H9 (cell line): ENCODE results near the gene MED13L. TPM values are rescaled to one million over a fixed set of nuclear protein-coding genes. Genes with fewer than 3 reads are reported as not detected.

Experiments
- DNase-seq: peaks from one replicate; pipeline ENCODE4 v3.0.0-alpha.2; 2017
- H2AFZ ChIP-seq: one replicate; pipeline ENCODE4 v1.6.1; 2013; ENCODE audit warnings: mild to moderate bottlenecking, low read length, control low read depth, moderate library complexity
- H2AK5ac ChIP-seq: 2 replicates; pipeline ENCODE4 v1.6.1; 2013; ENCODE audit warnings: low read length, control low read depth, mixed read lengths; ENCODE audit not compliant: insufficient read length
- H2BK120ac ChIP-seq: one replicate; pipeline ENCODE4 v1.6.1; 2013; ENCODE audit warnings: low read depth, mild to moderate bottlenecking, low read length, control low read depth, inconsistent platforms; ENCODE audit not compliant: poor library complexity, severe bottlenecking
- H2BK12ac ChIP-seq: 2 replicates; pipeline ENCODE4 v1.6.1; 2013; ENCODE audit warnings: low read length, control low read depth, mixed read lengths, low read depth; ENCODE audit not compliant: insufficient read length
- H2BK15ac ChIP-seq: 2 replicates; pipeline ENCODE4 v1.6.1; 2013; ENCODE audit warnings: low read depth, low read length, control low read depth
- H2BK20ac ChIP-seq: one replicate; pipeline ENCODE4 v1.6.1; 2013; ENCODE audit warnings: low read depth, mild to moderate bottlenecking, low read length, control low read depth, inconsistent platforms; ENCODE audit not compliant: poor library complexity, severe bottlenecking
- H2BK5ac ChIP-seq: 2 replicates; pipeline ENCODE4 v1.6.1; 2013; ENCODE audit warnings: low read length, control low read depth, mixed read lengths; ENCODE audit not compliant: insufficient read length
- H3K14ac ChIP-seq: 2 replicates; pipeline ENCODE4 v1.6.1; 2013; ENCODE audit warnings: low read length, control low read depth; ENCODE audit not compliant: insufficient read depth
- H3K18ac ChIP-seq: 2 replicates; pipeline ENCODE4 v1.6.1; 2013; ENCODE audit warnings: low read depth, mild to moderate bottlenecking, mixed read lengths, low read length, control low read depth; ENCODE audit not compliant: insufficient read length
- H3K23ac ChIP-seq: 2 replicates; pipeline ENCODE4 v1.6.1; 2013; ENCODE audit warnings: low read length, control low read depth, mixed read lengths, low read depth; ENCODE audit not compliant: insufficient read length
- H3K23me2 ChIP-seq: 2 replicates; pipeline ENCODE4 v1.6.1; 2013; ENCODE audit warnings: low read depth, mild to moderate bottlenecking, mixed read lengths, low read length, control low read depth; ENCODE audit not compliant: insufficient read length, poor library complexity, severe bottlenecking
- H3K27ac ChIP-seq: 2 replicates; pipeline ENCODE4 v1.5.1; 2013; ENCODE audit warnings: low read length, control low read depth, mixed read lengths, low read depth; ENCODE audit not compliant: insufficient read length
- H3K27me3 ChIP-seq: 2 replicates; pipeline ENCODE4 v1.6.1; 2013; ENCODE audit warnings: low read length, control low read depth, inconsistent platforms; ENCODE audit not compliant: insufficient read depth
- H3K4ac ChIP-seq: 2 replicates; pipeline ENCODE4 v1.6.1; 2013; ENCODE audit warnings: low read depth, mild to moderate bottlenecking, control low read depth, inconsistent platforms, low read length, moderate library complexity
- H3K4me1 ChIP-seq: 2 replicates; pipeline ENCODE4 v1.6.1; 2013; ENCODE audit warnings: low read length, control low read depth, inconsistent platforms; ENCODE audit not compliant: insufficient read depth
- H3K4me2 ChIP-seq: 2 replicates; pipeline ENCODE4 v1.6.1; 2013; ENCODE audit warnings: low read length, control low read depth, mixed read lengths; ENCODE audit not compliant: insufficient read length, insufficient read depth
- H3K56ac ChIP-seq: 2 replicates; pipeline ENCODE4 v1.6.1; 2013; ENCODE audit warnings: low read depth, mild to moderate bottlenecking, mixed read lengths, low read length, control low read depth; ENCODE audit not compliant: insufficient read length
- H3K79me1 ChIP-seq: 2 replicates; pipeline ENCODE4 v1.6.1; 2013; ENCODE audit warnings: low read depth, mild to moderate bottlenecking, moderate library complexity, low read length, control low read depth, inconsistent platforms; ENCODE audit not compliant: insufficient read depth, poor library complexity, severe bottlenecking
- H3K79me2 ChIP-seq: 2 replicates; pipeline ENCODE4 v1.6.1; 2013; ENCODE audit warnings: low read length, control low read depth, inconsistent platforms; ENCODE audit not compliant: insufficient read depth
- H3K9ac ChIP-seq: 2 replicates; pipeline ENCODE4 v1.6.1; 2013; ENCODE audit warnings: low read length, control low read depth, mixed read lengths; ENCODE audit not compliant: insufficient read length; ENCODE audit errors: extremely low read depth
- H3K9me3 ChIP-seq: one replicate; pipeline ENCODE4 v1.6.1; 2013; ENCODE audit warnings: low read depth, low read length, inconsistent platforms; ENCODE audit not compliant: control insufficient read depth
- H3T11ph ChIP-seq: one replicate; pipeline ENCODE4 v1.6.1; 2013; ENCODE audit warnings: mild to moderate bottlenecking, low read length, control low read depth, inconsistent platforms
- H4K20me1 ChIP-seq: one replicate; pipeline ENCODE4 v1.6.1; 2013; ENCODE audit not compliant: control insufficient read depth, insufficient read length, insufficient read depth
- H4K5ac ChIP-seq: 2 replicates; pipeline ENCODE4 v1.6.1; 2013; ENCODE audit warnings: low read depth, mild to moderate bottlenecking, mixed read lengths, low read length, control low read depth; ENCODE audit not compliant: insufficient read length
- H4K8ac ChIP-seq: replicated peaks from 2 replicates; pipeline ENCODE4 v1.6.1; 2013; ENCODE audit warnings: low read length, control low read depth, mixed read lengths, low read depth; ENCODE audit not compliant: insufficient read length
- H4K91ac ChIP-seq: 2 replicates; pipeline ENCODE4 v1.6.1; 2013; ENCODE audit warnings: low read depth, mild to moderate bottlenecking, moderate library complexity, mixed read lengths, low read length, control low read depth; ENCODE audit not compliant: insufficient read length
- H3K27ac Mint-ChIP-seq, 3 experiments: 2 replicates in 2 of 3; 3 replicates in 1 of 3; pipeline ENCODE4 v1.8.0; 2020 to 2021; ENCODE audit warnings: mixed read lengths in 3 of 3, mild to moderate bottlenecking in 1 of 3, moderate library complexity in 1 of 3
- H3K27me3 Mint-ChIP-seq: 2 replicates; pipeline ENCODE4 v1.8.0; 2021; ENCODE audit warnings: low read depth, mild to moderate bottlenecking, moderate library complexity, mixed read lengths
- H3K36me3 Mint-ChIP-seq, 3 experiments: 2 replicates in 2 of 3; 3 replicates in 1 of 3; pipeline ENCODE4 v1.8.0; 2020 to 2021; ENCODE audit warnings: low read depth in 3 of 3, mixed read lengths in 3 of 3; ENCODE audit not compliant: insufficient read depth in 1 of 3
- H3K4me1 Mint-ChIP-seq, 2 experiments: 2 replicates each; pipeline ENCODE4 v1.8.0; 2020; ENCODE audit warnings: mixed read lengths in 2 of 2
- H3K4me3 Mint-ChIP-seq, 2 experiments: 2 replicates in 1 of 2; 3 replicates in 1 of 2; pipeline ENCODE4 v1.8.0; 2020 to 2021; ENCODE audit warnings: mild to moderate bottlenecking in 2 of 2, mixed read lengths in 2 of 2, moderate library complexity in 1 of 2
- H3K9me3 Mint-ChIP-seq, 2 experiments: 2 replicates in 1 of 2; 3 replicates in 1 of 2; pipeline ENCODE4 v1.8.0; 2020; ENCODE audit warnings: mild to moderate bottlenecking in 2 of 2, mixed read lengths in 2 of 2, moderate library complexity in 1 of 2
- WGBS: extraction: QIAGEN DNeasy Blood & Tissue Kit; methylation state at CpG from one replicate; pipeline ENCODE4 v1.1.7; 2013; ENCODE audit warnings: missing lambda C conversion rate, low lambda C conversion rate, mixed read lengths; ENCODE audit not compliant: insufficient read length; ENCODE audit errors: extremely low coverage; 5-methylcytosine and 5-hydroxymethylcytosine counted together
- total RNA-seq: library from RNA; stranded (reverse); gene quantifications from 2 replicates; pipeline ENCODE4 v1.2.1, GENCODE V29; 2021
- TF ChIP-seq, protein P1 (sequence below): fragments of 200-600 bp; sonication (generic); conservative IDR thresholded peaks from 3 replicates; pipeline ENCODE4 v1.8.0; 2021; ENCODE audit warnings: antibody characterized with exemption, mild to moderate bottlenecking

MED13L gene
- total RNA-seq, 1 experiment from 2014 or later = 52.4 TPM

DNA sequence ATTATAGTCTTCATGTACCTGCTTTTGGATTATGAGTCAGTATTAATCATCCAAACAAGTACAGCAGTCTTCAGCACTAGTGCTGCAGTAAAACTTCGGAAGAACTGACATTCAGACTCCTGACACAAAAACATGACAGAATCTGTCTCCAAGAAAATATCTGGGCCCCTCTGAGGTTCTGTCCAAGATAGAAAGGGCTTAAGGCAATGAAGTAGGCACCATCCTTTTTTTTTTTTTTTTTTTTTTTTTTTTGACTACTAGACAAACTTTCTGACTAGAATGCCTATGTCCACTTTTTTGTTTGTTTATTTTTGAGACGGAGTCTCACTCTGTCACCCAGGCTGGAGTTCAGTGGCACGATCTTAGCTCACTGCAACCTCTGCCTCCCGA is 112.5 kb downstream of the MED13L start:
- Histone ChIP-seq H3K27ac (no peak overlapping the region), H4K8ac (no peak overlapping the region), H3K79me2 (peaks cover 6% of the 10 kb centered on the region; the same call in 1 of the 2 replicates), H3K14ac (no peak overlapping the region), H2BK15ac (no peak overlapping the region), H3K9ac (no peak overlapping the region), H2AK5ac (no peak overlapping the region), H3K23me2 (no peaks in the 10 kb centered on the region), H4K5ac (no peak overlapping the region), H2BK12ac (no peak overlapping the region), H2AFZ (no peak overlapping the region), H4K20me1 (no peaks in the 10 kb centered on the region), H3K18ac (no peak overlapping the region), H3K9me3 (no peaks in the 10 kb centered on the region), H3K23ac (no peak overlapping the region), H3K4me2 (no peak overlapping the region), H3K79me1 (peaks cover 2% of the 10 kb centered on the region), H2BK120ac (no peak overlapping the region), H2BK20ac (no peak overlapping the region), H3K4ac (no peak overlapping the region), H4K91ac (no peak overlapping the region), H3K56ac (no peak overlapping the region), H2BK5ac (no peak overlapping the region), H3K4me1 (no peaks in the 10 kb centered on the region), H3T11ph (no peak overlapping the region), H3K27me3 (no peaks in the 10 kb centered on the region)
- DNase-seq = no peak
- Mint-ChIP-seq H3K36me3 (no peaks in the 10 kb centered on the region), H3K4me3 (no peak overlapping the region), H3K27ac (no peak overlapping the region; a peak in 2 of 7 replicates), H3K4me1 (peaks cover 33 to 35% of the 10 kb centered on the region in 2 experiments), H3K27me3 (no peaks in the 10 kb centered on the region), H3K9me3 (no peaks in the 10 kb centered on the region)
- TF ChIP-seq, protein P1, sequence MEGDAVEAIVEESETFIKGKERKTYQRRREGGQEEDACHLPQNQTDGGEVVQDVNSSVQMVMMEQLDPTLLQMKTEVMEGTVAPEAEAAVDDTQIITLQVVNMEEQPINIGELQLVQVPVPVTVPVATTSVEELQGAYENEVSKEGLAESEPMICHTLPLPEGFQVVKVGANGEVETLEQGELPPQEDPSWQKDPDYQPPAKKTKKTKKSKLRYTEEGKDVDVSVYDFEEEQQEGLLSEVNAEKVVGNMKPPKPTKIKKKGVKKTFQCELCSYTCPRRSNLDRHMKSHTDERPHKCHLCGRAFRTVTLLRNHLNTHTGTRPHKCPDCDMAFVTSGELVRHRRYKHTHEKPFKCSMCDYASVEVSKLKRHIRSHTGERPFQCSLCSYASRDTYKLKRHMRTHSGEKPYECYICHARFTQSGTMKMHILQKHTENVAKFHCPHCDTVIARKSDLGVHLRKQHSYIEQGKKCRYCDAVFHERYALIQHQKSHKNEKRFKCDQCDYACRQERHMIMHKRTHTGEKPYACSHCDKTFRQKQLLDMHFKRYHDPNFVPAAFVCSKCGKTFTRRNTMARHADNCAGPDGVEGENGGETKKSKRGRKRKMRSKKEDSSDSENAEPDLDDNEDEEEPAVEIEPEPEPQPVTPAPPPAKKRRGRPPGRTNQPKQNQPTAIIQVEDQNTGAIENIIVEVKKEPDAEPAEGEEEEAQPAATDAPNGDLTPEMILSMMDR = no peak
- no CpG with 5 or more reads among the region's 4 CpGs for WGBS
